PC-3 (cell line): Measurements from ENCODE around the gene TMEM163. TPM values are rescaled to one million over a fixed set of nuclear protein-coding genes. Genes with fewer than 3 reads are reported as not detected.

ENCODE experiments used
- ATAC-seq: fragments of 200-7000 bp; cut with Tn5 transposase; 2 replicates; pipeline ENCODE4 v1.9.1; 2020; ENCODE audit warnings: mild to moderate bottlenecking, moderate library complexity
- BruUV-seq: library from RNA; stranded (reverse); fragments of 400-500 nt; replicated peaks from 2 replicates; lab custom pipeline; 2021; lab: Mats Ljungman, UMichigan
- CTCF ChIA-PET: fragments of 300-600 bp; sonication (Branson Sonifier 250); formaldehyde crosslinking; loops from one replicate; lab custom pipeline; 2022; ENCODE audit warnings: antibody characterized with exemption; lab: Charles Lee
- POLR2A ChIA-PET: fragments of 300-600 bp; sonication (Branson Sonifier 250); formaldehyde crosslinking; loops from one replicate; lab custom pipeline; 2022; ENCODE audit warnings: antibody characterized with exemption; ENCODE audit not compliant: unreplicated experiment; lab: Charles Lee
- DNase-seq: peaks from one replicate; pipeline ENCODE4 v3.0.0-alpha.2; 2015
- H2AFZ ChIP-seq: fragments of 300-600 bp; sonication (generic); 2 replicates; pipeline ENCODE4 v1.6.0; 2016; ENCODE audit warnings: antibody characterized with exemption, low read length
- H3F3A ChIP-seq: fragments of 300-600 bp; sonication (generic); one replicate; pipeline ENCODE4 v1.6.0; 2017; ENCODE audit warnings: antibody characterized with exemption, low read length, control low read depth, mild to moderate bottlenecking; ENCODE audit not compliant: unreplicated experiment
- H3K27ac ChIP-seq: fragments of 300-600 bp; sonication (generic); 2 replicates; pipeline ENCODE4 v1.5.1; 2016; ENCODE audit warnings: mild to moderate bottlenecking, low read length
- H3K27me3 ChIP-seq: fragments of 300-600 bp; sonication (generic); 2 replicates; pipeline ENCODE4 v1.6.1; 2016; ENCODE audit warnings: low read length, mixed read lengths
- H3K36me3 ChIP-seq: fragments of 300-600 bp; sonication (generic); 2 replicates; pipeline ENCODE4 v1.6.1; 2016; ENCODE audit warnings: low read depth, mixed run types, low read length, mixed read lengths
- H3K4me1 ChIP-seq: fragments of 300-600 bp; sonication (generic); 2 replicates; pipeline ENCODE4 v1.5.1; 2016; ENCODE audit warnings: low read length; ENCODE audit not compliant: insufficient read depth
- H3K4me2 ChIP-seq: fragments of 300-600 bp; sonication (generic); 2 replicates; pipeline ENCODE4 v1.6.0; 2016; ENCODE audit warnings: low read length
- H3K4me3 ChIP-seq: fragments of 300-600 bp; sonication (generic); 2 replicates; pipeline ENCODE4 v1.5.1; 2016; ENCODE audit warnings: mild to moderate bottlenecking, low read length, mixed read lengths
- H3K79me2 ChIP-seq: fragments of 300-600 bp; sonication (generic); 2 replicates; pipeline ENCODE4 v1.6.1; 2017; ENCODE audit warnings: low read length, mixed read lengths
- H3K9ac ChIP-seq: fragments of 300-600 bp; sonication (generic); 2 replicates; pipeline ENCODE4 v1.6.0; 2016; ENCODE audit warnings: mild to moderate bottlenecking, low read length
- H3K9me2 ChIP-seq: fragments of 300-600 bp; sonication (generic); replicated peaks from 2 replicates; pipeline ENCODE4 v1.6.1; 2016; ENCODE audit warnings: mixed run types, low read length, mixed read lengths
- H3K9me3 ChIP-seq: fragments of 300-600 bp; sonication (generic); 2 replicates; pipeline ENCODE4 v1.6.1; 2016; ENCODE audit warnings: low read length, mixed read lengths
- H4K20me1 ChIP-seq: fragments of 300-600 bp; sonication (generic); 2 replicates; pipeline ENCODE4 v1.6.1; 2016; ENCODE audit warnings: low read length, mixed read lengths
- EZH2 ChIP-seq: fragments of 300-600 bp; sonication (generic); IDR thresholded peaks from one replicate; pipeline ENCODE4 v1.6.1; 2017; ENCODE audit warnings: antibody characterized with exemption, mild to moderate bottlenecking, low read length; ENCODE audit not compliant: unreplicated experiment
- EZH2phosphoT487 ChIP-seq: fragments of 300-600 bp; sonication (generic); IDR thresholded peaks from 2 replicates; pipeline ENCODE4 v1.6.1; 2018; ENCODE audit warnings: mild to moderate bottlenecking, antibody characterized with exemption, low read length, borderline replicate concordance
- intact Hi-C: fragments of 100-400 bp; cut with micrococcal nuclease; formaldehyde crosslinking; loops from 2 replicates; pipeline ENCODE4 v1.9.0; 2023
- total RNA-seq: library from RNA; depleted of rRNA; stranded (reverse); fragments of >200 nt; gene quantifications from 2 replicates; pipeline ENCODE4 v1.2.3, GENCODE V29; 2014
- TF ChIP-seq, protein P1 (sequence below): fragments of 300-600 bp; sonication (generic); conservative IDR thresholded peaks from 2 replicates; pipeline ENCODE4 v1.5.1; 2017; ENCODE audit warnings: antibody characterized with exemption, low read depth, mild to moderate bottlenecking, low read length

TMEM163 gene
- total RNA-seq, 1 experiment from 2014 or later = 0.47 TPM

DNA sequence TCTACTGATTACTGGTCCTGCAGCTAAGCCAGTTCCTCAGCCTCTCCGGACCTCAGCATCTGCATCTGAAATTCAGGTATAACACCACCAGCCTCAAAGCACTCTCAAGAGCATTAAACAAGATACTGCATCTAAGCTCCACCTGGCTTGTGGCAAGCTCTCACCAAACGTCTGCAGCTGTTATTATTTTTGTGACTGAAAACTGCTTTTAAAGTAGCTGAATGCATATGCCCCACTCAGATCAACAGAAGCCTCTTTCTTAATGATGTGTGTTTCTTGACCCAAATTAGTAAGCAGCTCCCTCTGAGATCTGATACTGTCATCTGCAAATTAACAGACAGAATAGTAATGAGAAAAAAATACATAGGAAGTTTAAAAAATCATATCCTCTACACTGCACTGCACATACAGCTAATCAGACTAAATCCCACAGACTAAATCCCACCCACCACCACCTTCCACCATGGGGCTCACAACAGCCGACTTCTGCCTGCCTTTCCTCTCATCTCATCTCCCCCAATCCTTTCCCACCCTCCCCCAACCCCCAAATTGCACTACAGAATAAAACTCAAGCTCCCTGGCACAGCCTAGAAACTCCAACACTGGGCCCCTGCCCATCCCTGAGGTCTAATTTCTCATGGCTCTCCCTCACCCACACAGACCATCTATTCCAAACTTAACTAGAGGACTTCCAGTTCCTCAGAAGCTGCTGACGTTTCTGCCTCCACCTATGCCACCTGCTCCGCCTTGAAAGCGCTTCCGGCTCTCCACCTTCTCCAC, 52.9 kb downstream of the TMEM163 start:
- no peaks in the 10 kb centered on the region for H3K9me2 ChIP-seq
- no peaks in the 10 kb centered on the region for H3K9me3 ChIP-seq
- DNase-seq (no peak), ATAC-seq (no peak)
- no peaks in the 10 kb centered on the region for H4K20me1 ChIP-seq
- H3K36me3 ChIP-seq = no peaks in the 10 kb centered on the region
- ChIA-PET CTCF (no interaction called here), POLR2A (no interaction called here)
- H3K9ac ChIP-seq = no peak overlapping the region
- H3K27me3 ChIP-seq = no peaks in the 10 kb centered on the region
- BruUV-seq = no TSS peak
- no peak for TF ChIP-seq EZH2
- TF ChIP-seq, protein P1, sequence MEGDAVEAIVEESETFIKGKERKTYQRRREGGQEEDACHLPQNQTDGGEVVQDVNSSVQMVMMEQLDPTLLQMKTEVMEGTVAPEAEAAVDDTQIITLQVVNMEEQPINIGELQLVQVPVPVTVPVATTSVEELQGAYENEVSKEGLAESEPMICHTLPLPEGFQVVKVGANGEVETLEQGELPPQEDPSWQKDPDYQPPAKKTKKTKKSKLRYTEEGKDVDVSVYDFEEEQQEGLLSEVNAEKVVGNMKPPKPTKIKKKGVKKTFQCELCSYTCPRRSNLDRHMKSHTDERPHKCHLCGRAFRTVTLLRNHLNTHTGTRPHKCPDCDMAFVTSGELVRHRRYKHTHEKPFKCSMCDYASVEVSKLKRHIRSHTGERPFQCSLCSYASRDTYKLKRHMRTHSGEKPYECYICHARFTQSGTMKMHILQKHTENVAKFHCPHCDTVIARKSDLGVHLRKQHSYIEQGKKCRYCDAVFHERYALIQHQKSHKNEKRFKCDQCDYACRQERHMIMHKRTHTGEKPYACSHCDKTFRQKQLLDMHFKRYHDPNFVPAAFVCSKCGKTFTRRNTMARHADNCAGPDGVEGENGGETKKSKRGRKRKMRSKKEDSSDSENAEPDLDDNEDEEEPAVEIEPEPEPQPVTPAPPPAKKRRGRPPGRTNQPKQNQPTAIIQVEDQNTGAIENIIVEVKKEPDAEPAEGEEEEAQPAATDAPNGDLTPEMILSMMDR = no peak
- TF ChIP-seq EZH2phosphoT487 = no peak
- H3K4me2 ChIP-seq = no peak overlapping the region
- no peak overlapping the region for H2AFZ ChIP-seq
- H3K79me2 ChIP-seq = no peaks in the 10 kb centered on the region
- intact Hi-C loops = no loop called here
- H3K4me1 ChIP-seq = peaks cover 11% of the 10 kb centered on the region
- H3K4me3 ChIP-seq = no peak overlapping the region
- no peaks in the 10 kb centered on the region for H3F3A ChIP-seq
- no peak overlapping the region for H3K27ac ChIP-seq

DNA sequence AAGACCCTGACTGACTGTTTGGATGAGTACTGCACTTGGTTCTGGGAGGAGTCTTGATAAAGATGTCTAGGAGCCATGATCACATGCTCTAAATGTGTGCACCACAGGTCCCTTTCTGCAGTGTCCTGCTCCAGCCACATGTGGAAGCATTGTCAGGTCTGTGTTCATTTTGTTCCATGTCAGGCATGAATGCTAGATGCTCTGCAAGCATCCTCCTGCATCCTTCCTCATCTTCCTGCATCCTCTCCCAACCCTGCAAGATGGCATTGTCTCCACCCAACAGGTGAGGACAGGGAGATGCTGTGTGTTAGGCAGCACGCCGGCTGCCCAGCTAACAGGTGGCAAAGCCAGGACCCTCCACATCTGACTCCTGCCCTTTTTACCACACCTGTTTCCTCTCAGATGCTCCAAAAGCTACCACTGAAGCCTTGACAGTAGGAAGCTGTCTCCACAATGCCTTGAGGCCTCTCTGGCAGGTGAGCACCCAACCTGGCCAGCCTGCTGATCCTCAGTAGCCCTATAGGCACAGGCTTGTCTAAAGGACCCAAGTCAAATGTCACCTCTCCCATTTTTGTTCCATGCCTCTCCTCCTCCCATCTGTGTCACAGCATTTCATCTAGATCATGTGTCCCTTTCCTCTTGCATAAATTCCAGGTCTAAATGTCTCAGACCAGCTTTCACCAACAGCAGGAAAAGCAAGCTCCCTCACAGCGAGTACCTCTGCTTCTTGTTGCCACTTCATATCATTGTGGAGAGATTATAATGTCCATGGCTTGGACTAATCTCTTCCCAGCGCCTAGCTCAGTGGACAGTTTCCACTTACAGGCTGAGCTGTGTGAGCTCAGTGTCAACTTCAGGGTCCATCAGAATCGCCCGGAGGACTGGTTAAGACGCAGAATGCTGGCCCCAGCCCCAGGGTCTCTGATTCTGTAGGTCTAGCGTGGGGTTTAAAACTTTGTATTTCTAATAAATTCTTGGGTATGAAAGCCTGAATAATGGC, 55.0 kb downstream of the TMEM163 start:
- Histone ChIP-seq H2AFZ (no peak overlapping the region), H3K9me2 (no peaks in the 10 kb centered on the region), H3K4me3 (no peak overlapping the region), H3F3A (no peaks in the 10 kb centered on the region), H3K9me3 (no peaks in the 10 kb centered on the region), H3K27ac (no peak overlapping the region), H3K36me3 (no peaks in the 10 kb centered on the region), H3K4me1 (peaks cover 11% of the 10 kb centered on the region), H3K79me2 (no peaks in the 10 kb centered on the region), H3K27me3 (no peaks in the 10 kb centered on the region), H4K20me1 (no peaks in the 10 kb centered on the region), H3K9ac (no peak overlapping the region), H3K4me2 (no peak overlapping the region)
- CTCF ChIA-PET = no interaction called here
- POLR2A ChIA-PET = no interaction called here
- ATAC-seq (no peak), DNase-seq (no peak)
- intact Hi-C loops = no loop called here
- BruUV-seq = no TSS peak
- TF ChIP-seq, protein P1 = no peak
- TF ChIP-seq EZH2 (no peak), EZH2phosphoT487 (no peak)
